PFSK-1 (cell line): ENCODE measurements around the gene NFIB.

Experiments used
- POLR2AphosphoS5 ChIP-seq: IDR thresholded peaks from 2 replicates; pipeline ENCODE4 v1.6.1; 2012; ENCODE audit warnings: low read depth, mild to moderate bottlenecking, control low read depth, low read length, moderate library complexity
- TAF1 ChIP-seq: IDR thresholded peaks from 2 replicates; pipeline ENCODE4 v1.6.1; 2012; ENCODE audit warnings: low read length, control low read depth, borderline replicate concordance; ENCODE audit not compliant: insufficient read depth

- no peak for TF ChIP-seq POLR2AphosphoS5
- TF ChIP-seq TAF1: no peak
These were observed 207.2 kb downstream of the NFIB start for GRCh38 chr9:14106699-14107098.
